ENCODE results near the gene LAMTOR4.
"Not testable (repeated sequence)": the region's sequence is repeated elsewhere in the genome, so short reads cannot be mapped to it uniquely, and the experiment has no call there.

LAMTOR4 gene

DNA sequence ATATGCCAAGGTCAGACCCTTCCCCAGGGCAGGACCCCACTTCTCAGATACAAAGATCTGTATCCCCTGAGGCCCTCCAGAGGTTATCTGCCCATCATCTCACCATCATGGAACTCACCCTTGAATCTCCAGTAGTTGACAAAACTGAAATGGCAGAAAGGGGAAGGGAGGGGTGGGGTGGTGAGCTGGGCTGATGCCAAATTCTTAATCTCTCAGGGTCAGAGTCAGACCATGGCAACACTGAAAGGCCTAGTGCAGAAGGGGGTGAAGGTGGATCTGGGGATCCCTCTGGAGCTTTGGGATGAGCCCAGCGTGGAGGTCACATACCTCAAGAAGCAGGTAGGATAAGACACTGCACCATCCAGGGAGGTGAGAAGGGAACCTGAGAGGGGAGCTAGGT, 26.1 kb upstream of the LAMTOR4 start:
- DNase-seq (ENCODE audit: low read depth in 2 of 2), result no peak

DNA sequence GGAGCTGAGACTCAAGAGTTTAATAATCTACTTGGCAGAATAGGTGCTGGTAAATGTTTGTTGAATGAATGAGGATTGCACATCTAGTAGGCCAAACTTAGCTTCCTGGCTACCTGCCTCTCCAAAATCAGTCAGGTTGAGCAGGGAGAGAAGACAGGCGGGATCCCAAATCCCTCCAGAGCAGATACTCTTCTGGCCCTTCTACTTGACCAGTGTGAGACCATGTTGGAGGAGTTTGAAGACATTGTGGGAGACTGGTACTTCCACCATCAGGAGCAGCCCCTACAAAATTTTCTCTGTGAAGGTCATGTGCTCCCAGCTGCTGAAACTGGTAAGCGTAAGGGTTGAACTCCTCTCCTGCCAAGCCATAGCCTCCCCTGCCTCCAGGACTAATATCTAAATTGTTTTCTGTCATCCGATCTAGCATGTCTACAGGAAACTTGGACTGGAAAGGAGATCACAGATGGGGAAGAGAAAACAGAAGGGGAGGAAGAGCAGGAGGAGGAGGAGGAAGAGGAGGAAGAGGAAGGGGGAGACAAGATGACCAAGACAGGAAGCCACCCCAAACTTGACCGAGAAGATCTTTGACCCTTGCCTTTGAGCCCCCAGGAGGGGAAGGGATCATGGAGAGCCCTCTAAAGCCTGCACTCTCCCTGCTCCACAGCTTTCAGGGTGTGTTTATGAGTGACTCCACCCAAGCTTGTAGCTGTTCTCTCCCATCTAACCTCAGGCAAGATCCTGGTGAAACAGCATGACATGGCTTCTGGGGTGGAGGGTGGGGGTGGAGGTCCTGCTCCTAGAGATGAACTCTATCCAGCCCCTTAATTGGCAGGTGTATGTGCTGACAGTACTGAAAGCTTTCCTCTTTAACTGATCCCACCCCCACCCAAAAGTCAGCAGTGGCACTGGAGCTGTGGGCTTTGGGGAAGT, 24.2 kb upstream of the LAMTOR4 start:
- DNase-seq (ENCODE audit: low read depth in 2 of 2), result no peak

DNA sequence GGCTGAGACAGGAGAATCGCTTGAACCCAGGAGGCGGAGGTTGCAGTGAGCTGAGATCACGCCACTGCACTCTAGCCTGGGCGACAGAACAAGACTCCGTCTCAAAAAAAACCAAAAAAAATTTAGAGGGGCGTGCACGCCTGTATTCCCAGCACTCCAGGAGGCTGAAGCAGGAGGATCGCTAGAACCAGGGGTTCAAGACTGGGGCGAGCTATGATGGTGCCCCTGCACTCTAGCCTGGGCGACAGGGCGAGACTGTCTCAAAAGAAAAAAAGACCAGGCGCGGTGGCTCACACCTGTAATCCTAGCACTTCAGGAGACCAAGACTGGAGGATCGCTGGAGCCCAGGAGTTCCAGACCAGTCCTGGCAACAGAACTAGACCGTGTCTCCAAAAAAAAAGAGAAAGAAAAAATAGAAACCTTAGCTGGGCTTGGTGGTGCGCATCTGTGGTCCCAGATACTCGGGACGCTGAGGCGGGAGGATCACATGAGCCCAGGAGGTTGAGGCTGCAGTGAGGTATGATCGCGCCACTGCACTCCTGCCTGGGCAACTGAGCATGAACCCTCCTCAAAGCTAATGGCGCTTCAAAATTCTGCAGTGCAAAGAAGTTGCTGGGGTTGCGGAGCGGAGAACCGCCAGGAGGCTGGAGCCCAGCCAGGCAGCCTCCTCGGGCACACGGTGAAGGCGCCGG, 22.3 kb upstream of the LAMTOR4 start:
- DNase-seq (ENCODE audit: low read depth in 2 of 2), result no peak

DNA sequence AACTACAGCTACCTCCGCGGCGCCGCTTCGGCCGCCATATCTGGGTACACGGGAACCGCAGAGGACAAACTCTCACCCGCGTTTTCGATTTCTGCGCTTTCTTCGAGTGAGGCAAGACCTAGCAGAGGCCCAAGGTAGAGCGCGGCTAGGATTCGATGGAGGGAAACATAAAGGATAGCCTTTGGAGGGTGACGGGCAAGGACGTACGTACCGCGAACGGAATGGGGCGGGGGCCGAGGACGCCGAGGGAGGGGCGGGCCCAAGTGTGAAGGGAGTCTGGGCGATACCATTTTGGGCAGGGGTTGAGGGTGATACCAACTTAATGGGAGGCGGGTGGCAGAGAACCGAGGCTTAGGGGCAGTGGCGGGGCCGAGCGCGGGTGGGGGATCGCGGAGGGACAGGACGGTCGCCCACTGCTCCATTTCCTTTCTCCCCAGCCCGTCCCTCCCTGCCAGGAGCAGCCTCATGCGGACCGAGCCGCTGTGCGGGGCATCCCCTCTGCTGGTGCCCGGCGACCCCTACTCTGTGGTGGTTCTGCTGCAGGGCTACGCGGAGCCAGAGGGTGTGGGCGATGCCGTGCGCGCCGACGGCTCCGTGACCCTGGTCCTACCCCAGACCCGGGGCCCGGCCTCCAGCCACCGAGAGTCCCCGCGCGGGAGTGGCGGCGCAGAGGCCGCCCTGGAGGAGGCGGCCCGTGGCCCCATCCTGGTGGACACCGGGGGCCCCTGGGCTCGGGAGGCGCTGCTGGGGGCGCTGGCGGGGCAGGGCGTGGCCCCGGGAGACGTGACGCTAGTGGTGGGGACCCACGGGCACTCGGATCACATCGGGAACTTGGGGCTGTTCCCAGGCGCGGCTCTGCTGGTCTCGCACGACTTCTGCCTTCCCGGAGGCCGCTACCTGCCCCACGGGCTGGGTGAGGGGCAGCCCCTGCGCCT, 21.5 kb upstream of the LAMTOR4 start, which contains the start of gene MBLAC1:
MBLAC1 (plus strand) TSS at position 37 of the 935 bp plus-strand sequence; CDS start at position 466, 429 bp downstream.
- peak; percentile 77 to 83 for DNase-seq (ENCODE audit: low read depth in 2 of 2)

DNA sequence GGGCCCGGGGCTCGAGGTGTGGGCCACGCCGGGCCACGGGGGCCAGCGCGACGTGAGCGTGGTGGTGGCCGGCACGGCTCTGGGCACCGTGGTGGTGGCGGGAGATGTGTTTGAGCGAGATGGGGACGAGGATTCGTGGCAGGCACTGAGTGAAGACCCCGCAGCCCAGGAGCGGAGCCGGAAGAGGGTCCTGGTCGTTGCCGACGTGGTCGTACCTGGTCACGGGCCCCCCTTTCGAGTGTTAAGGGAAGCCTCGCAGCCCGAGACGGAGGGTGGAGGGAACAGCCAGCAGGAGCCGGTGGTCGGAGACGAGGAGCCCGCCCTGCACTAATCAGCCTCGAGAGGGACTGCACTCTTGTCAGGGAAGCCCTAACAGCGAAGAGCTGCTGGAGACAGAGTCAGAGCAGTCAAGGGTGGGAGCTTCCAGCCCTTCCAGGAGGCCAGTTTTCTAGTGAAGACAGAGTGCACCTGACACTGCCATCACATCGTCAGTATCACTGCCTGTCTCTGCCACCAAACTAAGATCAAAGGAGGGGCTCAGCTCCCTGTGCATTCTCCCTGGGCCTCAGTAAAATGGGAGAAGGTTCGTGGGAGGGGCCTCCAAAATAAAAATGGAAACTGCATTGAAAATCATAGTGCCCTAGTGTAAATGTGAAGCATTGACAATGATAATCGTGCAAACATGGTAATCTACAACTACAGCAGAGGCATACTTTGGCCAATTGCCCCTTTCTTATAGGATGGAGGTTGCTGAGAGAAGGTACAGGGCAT, 20.7 kb upstream of the LAMTOR4 start:
- DNase-seq (ENCODE audit: low read depth in 2 of 2), result no peak

DNA sequence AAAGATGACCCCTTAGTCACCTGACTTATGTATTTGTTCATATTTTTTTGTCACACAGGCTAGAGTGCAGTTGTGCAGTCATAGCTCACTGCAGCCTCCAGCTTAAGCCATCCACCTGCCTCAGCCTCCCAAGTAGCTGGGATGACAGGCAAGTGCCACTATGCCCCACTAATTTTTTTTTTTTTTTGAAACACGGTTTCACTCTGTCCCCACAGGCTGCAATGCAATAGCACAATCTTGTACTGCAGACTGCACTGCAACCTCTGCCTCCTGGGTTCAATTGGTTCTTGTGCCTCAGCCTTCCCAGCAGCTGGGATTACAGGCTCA, 20.1 kb upstream of the LAMTOR4 start:
- DNase-seq (ENCODE audit: low read depth in 2 of 2), result no peak

DNA sequence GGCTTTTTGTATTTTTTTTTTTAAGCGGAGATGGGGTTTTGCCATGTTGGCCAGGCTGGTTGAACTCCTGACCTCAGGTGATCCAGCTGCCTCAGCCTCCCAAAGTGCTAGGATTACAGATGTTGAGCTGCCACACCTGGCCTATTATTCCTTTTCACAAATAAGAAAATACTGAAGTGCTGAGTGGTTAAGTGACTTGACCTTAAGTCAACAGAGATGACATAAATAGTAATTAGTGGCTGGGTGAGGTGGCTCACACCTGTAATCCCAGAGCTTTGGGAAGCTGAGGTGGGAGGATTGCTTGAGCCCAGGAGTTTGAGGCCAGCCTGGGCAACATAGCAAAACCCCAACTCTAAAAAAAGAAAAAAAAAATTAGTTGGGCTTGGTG, 18.5 kb upstream of the LAMTOR4 start:
- not testable (repeated sequence) for DNase-seq (ENCODE audit: low read depth in 2 of 2)

DNA sequence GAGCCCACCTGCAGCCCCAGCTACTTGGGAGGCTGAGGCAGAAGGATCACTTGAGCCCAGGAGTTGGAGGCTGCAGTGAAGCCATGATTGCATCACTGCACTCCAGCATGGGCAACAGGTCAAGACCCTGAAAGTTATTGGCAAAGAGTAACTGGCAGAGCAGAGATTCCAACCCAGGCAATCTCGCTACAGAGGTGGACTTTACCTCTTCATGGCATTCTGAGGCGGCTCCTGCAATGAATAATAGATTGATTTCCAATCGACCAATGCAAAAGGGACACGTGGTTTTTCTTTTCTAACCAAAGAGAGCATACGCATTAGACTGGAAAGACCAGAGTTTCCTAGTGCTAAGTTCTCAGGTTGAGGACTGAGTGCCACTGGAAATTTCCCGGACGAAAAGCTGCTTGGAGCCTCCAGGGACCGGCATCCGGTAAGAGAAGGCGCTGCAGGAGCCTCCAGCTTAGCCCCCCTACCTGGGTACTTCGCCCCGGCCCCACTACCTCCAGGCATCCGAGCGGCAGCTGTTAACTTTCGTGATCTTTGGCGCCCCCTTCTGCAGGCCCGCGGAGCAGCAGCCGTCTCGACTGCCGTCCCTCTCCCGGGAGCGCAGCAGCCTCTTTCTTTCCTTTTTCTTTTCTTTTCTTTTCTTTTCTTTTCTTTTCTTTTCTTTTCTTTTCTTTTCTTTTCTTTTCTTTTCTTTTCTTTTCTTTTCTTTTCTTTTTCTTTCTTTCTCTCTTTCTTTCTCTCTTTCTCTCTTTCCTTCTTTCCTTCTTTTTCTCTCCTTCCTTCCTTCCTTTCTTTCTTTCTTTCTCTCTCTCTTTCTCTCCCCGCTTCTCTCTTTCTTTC, 17.9 kb upstream of the LAMTOR4 start:
- peak; percentile 56 to 72 for DNase-seq (ENCODE audit: low read depth in 2 of 2)

DNA sequence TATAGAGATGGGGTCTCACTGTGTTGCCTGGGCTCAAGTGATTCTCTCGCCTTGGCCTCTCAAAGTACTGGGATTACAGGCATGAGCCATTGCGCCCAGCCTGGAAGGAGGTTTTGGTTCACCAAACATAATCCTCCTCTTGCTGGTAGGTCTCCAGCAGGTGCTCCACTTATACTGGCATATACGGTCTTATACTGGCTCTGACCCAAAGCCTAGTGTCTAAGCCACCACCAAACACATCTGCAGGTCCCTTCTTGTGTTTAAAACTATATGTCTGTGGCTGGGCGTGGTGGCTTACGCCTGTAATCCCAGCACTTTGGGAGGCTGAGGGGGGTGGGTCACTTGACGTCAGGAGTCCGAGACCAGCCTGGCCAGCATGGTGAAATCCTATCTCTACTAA, 16.6 kb upstream of the LAMTOR4 start:
- DNase-seq (ENCODE audit: low read depth in 2 of 2), result no peak

DNA sequence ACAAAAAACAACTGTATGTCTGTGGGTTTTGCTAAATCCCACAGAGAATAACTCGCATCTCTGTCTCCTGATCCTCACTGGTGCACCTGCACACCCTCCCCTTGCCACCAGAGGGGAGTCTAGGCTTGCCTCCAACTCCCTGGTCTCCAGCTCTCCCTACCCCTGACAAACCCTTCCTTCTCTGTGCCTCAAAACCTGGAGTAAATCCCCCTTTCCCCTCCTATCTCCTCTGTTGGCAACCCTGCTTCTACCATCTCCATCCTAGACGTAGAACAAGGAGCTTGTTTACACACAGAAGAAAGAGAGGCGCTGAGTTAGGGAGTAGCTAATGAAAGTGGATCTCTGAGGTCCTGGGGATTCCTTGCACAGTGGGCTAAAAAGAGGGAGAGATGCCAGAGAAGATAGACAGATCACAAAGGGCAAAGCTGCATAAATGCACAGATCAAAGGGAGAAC, 16.0 kb upstream of the LAMTOR4 start:
- peak in 1 of 2 donors; percentile 38 for DNase-seq (ENCODE audit: low read depth in 2 of 2)

DNA sequence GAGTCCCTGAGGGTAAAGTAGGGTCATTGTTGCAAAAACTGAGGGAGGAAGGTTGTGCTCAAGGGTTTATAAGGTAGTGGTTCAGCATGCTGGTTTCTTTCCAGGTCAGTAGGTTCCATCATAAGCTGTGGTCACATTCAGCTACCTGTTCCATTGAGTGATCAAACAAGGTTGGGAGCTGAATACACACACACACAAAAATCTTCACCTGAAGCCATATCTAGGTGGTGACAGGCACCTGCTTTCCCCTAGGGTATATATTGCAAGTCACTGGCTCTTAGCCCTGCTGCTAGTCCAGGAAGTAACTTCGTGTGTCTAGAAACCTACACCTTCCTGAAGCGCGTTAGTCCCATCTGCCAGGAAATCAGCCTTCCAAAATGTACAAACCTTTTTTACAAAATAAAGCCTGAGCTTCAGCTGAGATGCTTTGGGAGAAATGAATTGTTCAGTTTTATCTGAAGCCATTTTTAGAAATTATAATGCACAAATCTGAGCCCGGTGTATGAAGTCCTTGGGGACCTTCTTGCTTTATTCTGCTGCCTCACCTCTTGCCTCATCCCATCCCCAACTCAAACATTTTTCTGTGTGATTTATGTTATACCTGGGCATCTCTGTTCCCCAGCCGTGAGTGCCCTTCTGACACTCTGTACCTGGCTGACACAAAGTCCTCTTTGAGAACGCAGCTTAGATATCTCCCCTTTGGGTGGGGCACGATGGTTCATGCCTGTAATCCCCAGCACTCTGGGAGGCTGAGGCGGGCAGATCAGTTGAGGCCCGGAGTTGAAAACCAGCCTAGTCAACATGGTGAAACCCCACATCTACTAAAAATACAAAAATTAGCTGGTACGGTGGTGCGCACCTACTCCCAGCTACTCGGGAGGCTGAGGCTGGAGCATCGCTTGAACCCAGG, 10.6 kb upstream of the LAMTOR4 start:
- no peak for DNase-seq (ENCODE audit: low read depth in 2 of 2)

DNA sequence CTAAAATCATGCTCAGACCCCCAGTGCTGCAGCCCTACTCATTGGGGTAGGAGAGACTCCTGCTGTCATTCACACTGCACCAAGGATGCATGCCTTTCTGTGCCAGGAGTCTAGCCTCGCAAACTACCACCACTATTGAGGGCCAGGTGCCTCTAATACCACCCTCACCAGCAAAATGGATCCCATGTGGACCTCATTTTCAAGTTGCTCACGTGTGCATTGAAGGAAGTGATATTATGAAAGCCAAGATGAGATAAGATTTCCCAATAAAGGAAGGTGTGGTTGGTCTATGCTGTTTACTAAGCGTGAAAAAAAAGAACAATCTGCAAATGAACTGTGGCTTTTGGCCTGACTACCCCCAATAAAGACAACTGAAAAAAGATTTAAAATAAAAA, 7.2 kb upstream of the LAMTOR4 start:
- no peak for DNase-seq (ENCODE audit: low read depth in 2 of 2)

DNA sequence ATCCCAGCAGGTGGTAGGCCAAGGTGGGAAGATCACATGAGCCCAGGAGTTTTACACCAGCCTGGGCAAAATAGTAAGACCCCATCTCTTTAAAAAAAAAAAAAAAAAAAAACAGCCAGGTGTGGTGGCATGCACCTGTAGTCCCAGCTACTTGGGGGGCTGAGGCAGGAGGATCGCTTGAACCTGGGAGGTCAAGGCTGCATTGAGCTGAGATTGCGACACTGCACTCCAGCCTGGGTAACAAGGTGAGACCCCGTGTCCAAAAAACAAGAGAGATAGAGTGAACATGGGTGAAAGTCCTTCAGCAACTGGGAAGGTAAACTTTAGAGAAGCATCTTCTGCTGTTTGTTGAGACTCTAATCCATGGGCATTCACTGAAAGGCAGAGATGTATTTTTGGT, 6.3 kb upstream of the LAMTOR4 start:
- no peak for DNase-seq (ENCODE audit: low read depth in 2 of 2)

DNA sequence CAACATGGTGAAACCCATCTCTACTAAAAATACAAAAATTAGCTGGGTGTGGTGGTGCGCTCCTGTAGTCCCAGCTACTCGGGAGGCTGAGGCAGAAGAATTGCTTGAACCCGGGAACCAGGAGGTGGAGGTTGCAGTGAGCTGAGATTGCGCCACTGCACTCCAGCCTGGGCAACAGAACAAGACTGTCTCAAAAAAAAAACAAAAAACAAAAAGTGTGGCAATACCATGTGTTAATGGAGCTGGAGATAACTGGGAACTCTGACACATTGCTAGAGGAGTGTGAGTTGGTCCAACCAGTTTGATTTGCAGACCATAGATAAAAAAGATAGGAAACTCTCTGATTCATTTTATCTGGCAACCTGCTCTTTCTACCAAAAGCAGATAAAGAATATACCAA, 2.4 kb upstream of the LAMTOR4 start:
- not testable (repeated sequence) for DNase-seq (ENCODE audit: low read depth in 2 of 2)

DNA sequence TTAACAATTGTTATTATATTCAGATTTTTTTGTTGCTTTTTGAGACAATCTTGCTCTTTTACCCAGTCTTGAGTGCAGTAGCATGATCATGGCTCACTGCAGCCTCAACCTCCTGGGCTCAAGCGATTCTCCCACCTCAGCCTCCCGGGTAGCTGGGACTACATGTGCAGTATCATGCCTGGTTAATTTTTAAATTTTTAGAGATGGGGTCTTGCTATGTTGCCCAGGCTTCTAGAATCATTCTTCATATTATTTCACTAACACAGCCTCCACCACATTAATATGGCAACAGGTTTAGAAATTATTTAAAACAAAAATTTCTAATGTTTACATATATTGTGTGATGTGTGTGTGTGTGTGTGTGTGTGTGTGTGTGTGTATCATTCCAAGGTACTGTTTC, 1.4 kb upstream of the LAMTOR4 start:
- no peak for DNase-seq (ENCODE audit: low read depth in 2 of 2)

DNA sequence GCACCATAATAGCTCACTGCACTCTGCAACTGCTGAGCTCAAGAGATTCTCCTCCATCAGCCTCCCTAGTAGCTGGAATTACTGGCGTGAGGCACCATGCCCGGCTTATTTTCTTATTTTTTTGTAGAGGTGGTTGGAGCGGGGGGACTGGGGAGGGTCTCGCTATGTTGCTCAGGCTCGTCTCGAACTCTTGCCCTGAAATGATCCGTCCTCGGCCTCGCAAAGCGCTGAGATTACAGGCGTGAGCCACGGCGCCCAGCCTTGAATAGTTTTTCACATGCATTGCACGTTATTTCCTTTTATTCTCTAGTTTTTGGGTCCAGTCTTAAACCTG, 526 bp upstream of the LAMTOR4 start:
- DNase-seq (ENCODE audit: low read depth in 2 of 2), result no peak

DNA sequence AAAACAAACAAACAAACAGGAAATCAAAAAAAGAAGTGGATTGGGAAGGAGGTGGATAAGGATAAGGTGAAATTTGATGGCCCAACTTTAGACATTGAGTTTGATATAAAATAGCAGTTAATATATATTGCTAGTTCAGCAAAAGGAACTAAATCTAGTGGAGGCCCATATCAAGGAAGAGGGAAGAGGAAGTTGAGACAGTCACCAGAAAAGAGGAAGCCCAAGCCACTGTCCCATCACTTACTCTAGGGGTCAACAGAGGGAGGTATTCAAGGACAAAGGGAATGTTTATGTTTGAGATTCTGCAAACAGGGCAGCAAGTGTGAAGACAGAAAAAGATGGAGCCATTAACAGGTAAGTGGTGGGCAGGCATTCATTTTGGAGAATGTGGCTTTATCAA, 3.7 kb downstream of the LAMTOR4 start:
- DNase-seq (ENCODE audit: low read depth in 2 of 2), result no peak

DNA sequence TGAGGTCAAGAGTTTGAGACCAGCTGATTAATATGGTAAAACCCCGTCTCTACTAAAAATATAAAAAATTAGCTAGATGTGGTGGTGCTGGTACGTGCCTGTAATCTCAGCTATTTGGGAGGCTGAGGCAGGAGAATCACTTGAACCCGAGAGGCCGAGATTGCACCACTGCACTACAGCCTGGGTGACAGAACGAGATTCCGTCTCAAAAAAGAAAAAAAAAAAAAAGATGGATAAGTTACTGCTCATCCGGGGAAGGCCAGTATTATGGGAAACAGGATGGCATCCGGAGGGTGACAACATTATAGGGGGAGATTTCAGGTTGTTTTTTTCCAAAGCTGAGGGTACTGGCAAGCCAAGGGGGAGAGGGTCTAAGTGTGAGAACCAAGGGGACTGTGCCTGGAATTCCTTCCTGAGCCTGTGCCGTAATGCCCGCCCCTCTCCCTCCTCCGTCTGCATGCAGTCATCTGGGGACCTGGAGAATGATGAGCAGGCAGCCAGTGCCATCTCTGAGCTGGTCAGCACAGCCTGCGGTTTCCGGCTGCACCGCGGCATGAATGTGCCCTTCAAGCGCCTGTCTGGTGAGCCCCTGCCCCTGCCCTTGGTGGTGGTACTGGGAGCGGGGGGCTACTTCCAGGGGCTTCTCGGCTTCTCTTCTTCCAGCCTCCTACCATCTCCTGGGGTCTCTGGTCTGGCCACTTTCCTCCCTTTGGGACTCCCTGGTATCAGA, 4.4 kb downstream of the LAMTOR4 start:
- DNase-seq (ENCODE audit: low read depth in 2 of 2), result no peak

All from stimulated activated CD4-positive, alpha-beta T cell treated with anti-CD3 and anti-CD28 coated beads, Interleukin-1b, Interleukin-23, amount 100 ng/mL, for 1 hour (primary cell).